Measurements from ENCODE around the gene SLC44A4. TPM values are rescaled to one million over a fixed set of nuclear protein-coding genes. Genes with fewer than 3 reads are reported as not detected.

Gene SLC44A4
- total RNA-seq, 1 donor from 2014 or later, result 0.23 TPM

DNA sequence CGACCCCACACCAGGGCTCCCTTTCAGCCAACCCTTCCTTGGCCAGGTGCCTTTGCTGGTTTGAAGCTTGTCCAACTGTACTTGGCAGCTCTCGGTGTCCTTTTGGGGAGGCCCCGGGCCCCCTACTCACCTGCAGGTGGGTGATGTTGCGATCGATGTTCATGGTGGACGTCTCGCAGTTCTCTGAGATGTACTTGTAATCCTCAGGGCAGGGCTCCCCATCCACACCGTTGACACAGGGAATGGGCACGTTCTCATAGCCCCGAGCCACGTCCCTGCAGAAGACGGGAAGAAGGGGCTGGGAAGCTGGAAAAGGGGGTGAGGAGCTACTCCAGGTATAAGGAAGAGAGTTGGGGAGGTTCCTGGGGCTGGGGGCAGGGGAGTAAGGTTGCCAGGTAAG is 4.9 kb upstream of the SLC44A4 start:
- Histone ChIP-seq H2AFZ (ENCODE audit: low read depth, low read length) (no peak overlapping the region), H3K79me2 (ENCODE audit: insufficient read depth, low read length) (no peaks in the 10 kb centered on the region), H3K4me2 (ENCODE audit: low read length) (no peak overlapping the region), H3K4me1 (ENCODE audit: insufficient read depth, low read length) (peaks cover 4% of the 10 kb centered on the region), H3K27me3 (ENCODE audit: insufficient read depth, low read length) (no peaks in the 10 kb centered on the region), H3K9me3 (ENCODE audit: insufficient read depth, low read depth, low read length) (no peaks in the 10 kb centered on the region), H3K27ac (ENCODE audit: low read depth, low read length) (no peak overlapping the region), H3K9ac (ENCODE audit: low read length) (no peak overlapping the region), H3K36me3 (ENCODE audit: insufficient read depth, low read length) (peaks cover 32% of the 10 kb centered on the region), H4K20me1 (ENCODE audit: insufficient read depth, low read length) (peaks cover 7% of the 10 kb centered on the region), H3K4me3 (ENCODE audit: insufficient read depth, low read depth, low read length) (no peak overlapping the region)
- FAIRE-seq (no peak), DNase-seq (ENCODE audit: low read depth) (no peak)
- peaks cover 6% of the 10 kb centered on the region for H3K4me1 Mint-ChIP-seq (ENCODE audit: low read depth, unreplicated experiment)
- no peak overlapping the region for H3K4me3 Mint-ChIP-seq (ENCODE audit: unreplicated experiment)
- H3K9me3 Mint-ChIP-seq (ENCODE audit: unreplicated experiment), result no peaks in the 10 kb centered on the region
- H3K36me3 Mint-ChIP-seq (ENCODE audit: low read depth, unreplicated experiment), result peaks cover 30% of the 10 kb centered on the region
- no peak overlapping the region for H3K27ac Mint-ChIP-seq (ENCODE audit: unreplicated experiment)
- H3K27me3 Mint-ChIP-seq (ENCODE audit: low read depth, unreplicated experiment), result peaks cover 1% of the 10 kb centered on the region
- no peak for TF ChIP-seq CTCF (IDR thresholded peaks at IDR 0.05; ENCODE audit: insufficient read depth, low read depth, low read length)
- no peak for TF ChIP-seq EZH2 (IDR thresholded peaks at IDR 0.05; ENCODE audit: insufficient read depth, low read length)

GRCh38 chr6:31882344-31882743 is 3.5 kb upstream of the SLC44A4 start:
- DNase-seq (ENCODE audit: low read depth), result no peak
- H3K36me3 ChIP-seq (ENCODE audit: insufficient read depth, low read length), result peaks cover 30% of the 10 kb centered on the region
- no peak overlapping the region for H3K4me3 ChIP-seq (ENCODE audit: insufficient read depth, low read depth, low read length)
- Mint-ChIP-seq H3K4me3 (ENCODE audit: unreplicated experiment) (no peak overlapping the region), H3K27ac (ENCODE audit: unreplicated experiment) (no peak overlapping the region), H3K27me3 (ENCODE audit: low read depth, unreplicated experiment) (peaks cover 1% of the 10 kb centered on the region), H3K9me3 (ENCODE audit: unreplicated experiment) (no peaks in the 10 kb centered on the region), H3K4me1 (ENCODE audit: low read depth, unreplicated experiment) (peaks cover 6% of the 10 kb centered on the region), H3K36me3 (ENCODE audit: low read depth, unreplicated experiment) (peaks cover 30% of the 10 kb centered on the region)
- H3K9me3 ChIP-seq (ENCODE audit: insufficient read depth, low read depth, low read length), result no peaks in the 10 kb centered on the region
- no peaks in the 10 kb centered on the region for H3K27me3 ChIP-seq (ENCODE audit: insufficient read depth, low read length)
- H4K20me1 ChIP-seq (ENCODE audit: insufficient read depth, low read length), result peaks cover 7% of the 10 kb centered on the region
- H3K9ac ChIP-seq (ENCODE audit: low read length), result no peak overlapping the region
- H3K27ac ChIP-seq (ENCODE audit: low read depth, low read length), result no peak overlapping the region
- no peak overlapping the region for H3K4me2 ChIP-seq (ENCODE audit: low read length)
- peaks cover 4% of the 10 kb centered on the region for H3K4me1 ChIP-seq (ENCODE audit: insufficient read depth, low read length)
- TF ChIP-seq CTCF (IDR thresholded peaks at IDR 0.05; ENCODE audit: insufficient read depth, low read depth, low read length) (no peak), EZH2 (IDR thresholded peaks at IDR 0.05; ENCODE audit: insufficient read depth, low read length) (no peak)
- FAIRE-seq, result no peak
- H2AFZ ChIP-seq (ENCODE audit: low read depth, low read length), result no peak overlapping the region
- H3K79me2 ChIP-seq (ENCODE audit: insufficient read depth, low read length), result no peaks in the 10 kb centered on the region

DNA sequence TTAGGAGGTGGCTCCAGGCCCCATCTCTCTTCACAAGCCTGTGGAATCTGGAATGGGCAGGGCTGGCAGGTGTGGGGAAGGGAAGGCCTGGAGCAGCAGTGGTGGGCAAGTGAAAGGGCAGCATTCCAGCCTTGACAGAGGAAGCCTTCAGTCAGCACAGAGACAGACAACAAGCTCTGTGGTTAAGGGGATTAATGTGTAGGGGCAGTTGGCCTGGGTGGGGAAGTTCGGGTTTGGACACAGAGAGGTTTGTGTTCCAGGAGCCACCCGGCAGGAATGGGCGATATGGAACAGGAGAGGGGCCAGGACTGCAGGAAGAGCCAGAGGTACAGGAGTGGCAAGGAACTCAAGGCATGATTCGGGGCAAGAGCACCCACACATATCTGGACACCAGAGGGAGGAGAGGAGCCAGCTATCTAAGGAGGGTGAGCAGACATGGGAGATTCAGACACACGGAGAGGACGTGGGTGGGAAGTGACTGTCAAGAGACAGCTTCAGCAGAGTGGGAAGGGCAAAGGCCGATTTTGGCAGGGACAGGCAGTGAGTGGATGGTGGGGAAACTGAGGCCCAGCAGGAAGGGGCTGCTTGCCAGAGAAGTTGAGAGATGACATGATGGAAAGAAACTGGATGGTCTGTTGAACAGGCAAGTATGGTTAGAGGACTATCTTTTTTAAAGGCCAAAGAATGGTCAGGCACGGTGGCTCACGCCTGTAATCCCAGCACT is 2.5 kb upstream of the SLC44A4 start:
- H3K9me3 Mint-ChIP-seq (ENCODE audit: unreplicated experiment), result no peaks in the 10 kb centered on the region
- H3K27me3 Mint-ChIP-seq (ENCODE audit: low read depth, unreplicated experiment), result peaks cover 1% of the 10 kb centered on the region
- no peak overlapping the region for H2AFZ ChIP-seq (ENCODE audit: low read depth, low read length)
- no peak overlapping the region for H3K4me3 ChIP-seq (ENCODE audit: insufficient read depth, low read depth, low read length)
- no peaks in the 10 kb centered on the region for H3K79me2 ChIP-seq (ENCODE audit: insufficient read depth, low read length)
- DNase-seq (ENCODE audit: low read depth) (no peak), FAIRE-seq (no peak)
- H3K9ac ChIP-seq (ENCODE audit: low read length), result no peak overlapping the region
- H3K4me2 ChIP-seq (ENCODE audit: low read length), result no peak overlapping the region
- no peak overlapping the region for H3K27ac ChIP-seq (ENCODE audit: low read depth, low read length)
- no peak overlapping the region for H3K4me3 Mint-ChIP-seq (ENCODE audit: unreplicated experiment)
- H3K27ac Mint-ChIP-seq (ENCODE audit: unreplicated experiment), result peak overlapping the region; percentile 80
- H4K20me1 ChIP-seq (ENCODE audit: insufficient read depth, low read length), result peaks cover 7% of the 10 kb centered on the region
- no peaks in the 10 kb centered on the region for H3K27me3 ChIP-seq (ENCODE audit: insufficient read depth, low read length)
- H3K36me3 Mint-ChIP-seq (ENCODE audit: low read depth, unreplicated experiment), result peaks cover 30% of the 10 kb centered on the region
- H3K9me3 ChIP-seq (ENCODE audit: insufficient read depth, low read depth, low read length), result no peaks in the 10 kb centered on the region
- peaks cover 6% of the 10 kb centered on the region for H3K4me1 Mint-ChIP-seq (ENCODE audit: low read depth, unreplicated experiment)
- TF ChIP-seq CTCF (IDR thresholded peaks at IDR 0.05; ENCODE audit: insufficient read depth, low read depth, low read length) (no peak), EZH2 (IDR thresholded peaks at IDR 0.05; ENCODE audit: insufficient read depth, low read length) (no peak)
- peaks cover 4% of the 10 kb centered on the region for H3K4me1 ChIP-seq (ENCODE audit: insufficient read depth, low read length)
- H3K36me3 ChIP-seq (ENCODE audit: insufficient read depth, low read length), result peaks cover 25% of the 10 kb centered on the region

All from astrocyte (in vitro differentiated cells and primary cell).